ENCODE measurements around the gene WDR37. TPM values are rescaled to one million over a fixed set of nuclear protein-coding genes. Genes with fewer than 3 reads are reported as not detected.
"Not testable (repeated sequence)": the region's sequence is repeated elsewhere in the genome, so short reads cannot be mapped to it uniquely, and the experiment has no call there.

WDR37 gene
- total RNA-seq, 2 donors from 2014 or later, result 18.6 to 18.7 TPM

DNA sequence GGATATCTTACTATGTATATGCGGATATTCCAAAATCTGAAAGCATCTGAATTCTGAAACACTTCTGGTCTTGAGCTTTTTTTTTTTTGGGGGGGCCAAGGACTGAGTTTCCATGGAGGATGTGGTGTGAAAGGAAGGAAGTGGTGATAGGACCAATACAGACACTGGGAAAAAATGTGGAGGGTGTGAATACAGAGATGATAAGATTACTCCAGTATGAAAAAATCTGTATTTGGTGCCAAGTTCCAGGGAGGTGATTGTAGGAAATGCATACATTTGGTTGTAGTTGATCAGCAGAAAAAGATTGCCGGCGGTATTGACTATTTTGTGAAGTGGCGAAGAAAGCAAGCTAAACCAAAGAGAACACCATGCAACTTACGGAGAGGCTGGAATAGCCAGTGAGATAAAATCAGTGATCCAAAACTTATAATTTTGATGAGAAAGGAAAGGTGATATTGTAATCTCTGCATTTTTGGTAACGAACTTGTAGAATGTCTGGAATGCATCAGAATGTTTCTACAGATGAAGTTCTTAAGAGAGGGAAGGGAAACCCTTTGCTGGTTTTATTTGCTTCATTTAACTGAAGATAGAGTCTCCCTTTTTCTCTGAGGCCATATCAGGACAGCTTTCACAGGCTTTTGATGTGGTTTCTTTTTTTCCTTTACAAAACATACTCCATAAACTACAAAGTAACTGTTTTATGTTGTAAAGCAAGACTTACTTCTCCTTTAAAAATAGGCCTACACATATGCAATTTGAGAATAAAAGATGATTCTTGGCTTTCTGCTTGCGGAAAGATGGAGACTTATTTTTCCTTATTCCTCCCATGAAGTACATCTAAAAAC, 6.0 kb downstream of the WDR37 start:
- intact Hi-C loops (cut with DNase I), result no loop called here
- Histone ChIP-seq H3K9me3 (no peaks in the 10 kb centered on the region), H3K27ac (no peak overlapping the region), H3K4me3 (no peak overlapping the region), H3K27me3 (no peaks in the 10 kb centered on the region), H3K4me1 (peaks cover 8% of the 10 kb centered on the region), H3K9ac (ENCODE audit: low read depth in 2 of 2, low read length in 2 of 2) (no peak overlapping the region), H3K36me3 (no peaks in the 10 kb centered on the region)
- TF ChIP-seq, protein P1, sequence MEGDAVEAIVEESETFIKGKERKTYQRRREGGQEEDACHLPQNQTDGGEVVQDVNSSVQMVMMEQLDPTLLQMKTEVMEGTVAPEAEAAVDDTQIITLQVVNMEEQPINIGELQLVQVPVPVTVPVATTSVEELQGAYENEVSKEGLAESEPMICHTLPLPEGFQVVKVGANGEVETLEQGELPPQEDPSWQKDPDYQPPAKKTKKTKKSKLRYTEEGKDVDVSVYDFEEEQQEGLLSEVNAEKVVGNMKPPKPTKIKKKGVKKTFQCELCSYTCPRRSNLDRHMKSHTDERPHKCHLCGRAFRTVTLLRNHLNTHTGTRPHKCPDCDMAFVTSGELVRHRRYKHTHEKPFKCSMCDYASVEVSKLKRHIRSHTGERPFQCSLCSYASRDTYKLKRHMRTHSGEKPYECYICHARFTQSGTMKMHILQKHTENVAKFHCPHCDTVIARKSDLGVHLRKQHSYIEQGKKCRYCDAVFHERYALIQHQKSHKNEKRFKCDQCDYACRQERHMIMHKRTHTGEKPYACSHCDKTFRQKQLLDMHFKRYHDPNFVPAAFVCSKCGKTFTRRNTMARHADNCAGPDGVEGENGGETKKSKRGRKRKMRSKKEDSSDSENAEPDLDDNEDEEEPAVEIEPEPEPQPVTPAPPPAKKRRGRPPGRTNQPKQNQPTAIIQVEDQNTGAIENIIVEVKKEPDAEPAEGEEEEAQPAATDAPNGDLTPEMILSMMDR (IDR thresholded peaks at IDR 0.05), result no peak
- DNase-seq, result no peak

DNA sequence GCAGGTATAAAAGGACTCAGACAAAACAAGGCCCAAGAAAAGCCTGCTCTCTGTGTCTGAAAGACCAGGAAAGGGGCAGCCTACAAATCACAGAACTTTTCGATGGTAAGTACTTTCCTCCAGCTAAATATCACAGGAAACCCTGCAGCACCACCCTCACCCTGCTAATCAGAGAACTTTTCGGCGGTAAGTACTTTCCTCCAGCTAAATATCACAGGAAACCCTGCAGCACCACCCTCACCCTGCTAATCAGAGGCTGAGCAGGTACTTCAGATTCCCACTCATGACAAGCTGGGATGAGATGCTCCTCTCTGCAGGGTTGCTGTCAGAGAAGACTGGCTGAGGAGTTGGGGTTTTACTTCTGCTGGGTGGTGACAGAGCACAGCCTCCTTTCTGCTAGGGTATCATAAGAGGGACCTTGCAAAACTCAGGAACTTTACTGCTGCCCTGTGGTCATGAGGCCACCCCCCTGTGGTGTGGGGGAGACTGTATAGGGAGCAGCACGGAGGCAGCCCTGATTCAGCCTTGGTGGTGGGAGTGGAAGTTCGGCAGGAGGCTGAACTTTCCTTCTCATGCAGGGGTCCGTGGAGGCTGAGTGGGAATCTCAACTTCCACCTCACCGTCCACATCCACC, 7.2 kb downstream of the WDR37 start:
- Histone ChIP-seq H3K9me3 (no peaks in the 10 kb centered on the region), H3K4me3 (no peak overlapping the region), H3K36me3 (no peaks in the 10 kb centered on the region), H3K27me3 (no peaks in the 10 kb centered on the region), H3K4me1 (no peaks in the 10 kb centered on the region), H3K27ac (no peak overlapping the region), H3K9ac (ENCODE audit: low read depth in 2 of 2, low read length in 2 of 2) (no peak overlapping the region)
- TF ChIP-seq, protein P1 (IDR thresholded peaks at IDR 0.05), result no peak
- DNase-seq, result no peak
- intact Hi-C loops (cut with DNase I), result no loop called here

DNA sequence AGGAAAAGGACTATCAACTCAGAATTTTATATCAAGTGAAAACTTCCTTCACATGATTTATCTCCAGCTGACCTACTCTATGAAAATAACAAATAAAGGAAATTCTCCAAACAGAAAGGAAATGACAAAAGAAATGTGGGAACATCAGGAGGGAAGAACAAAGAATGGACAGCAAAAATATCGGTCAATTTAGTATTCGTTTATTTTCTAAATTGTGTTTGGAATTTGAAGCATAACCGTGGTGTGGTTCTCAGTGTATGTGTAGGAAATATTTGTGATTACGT, 8.7 kb downstream of the WDR37 start:
- TF ChIP-seq, protein P1 (IDR thresholded peaks at IDR 0.05), result no peak
- Histone ChIP-seq H3K27ac (no peak overlapping the region), H3K27me3 (no peaks in the 10 kb centered on the region), H3K4me1 (no peaks in the 10 kb centered on the region), H3K9me3 (no peaks in the 10 kb centered on the region), H3K4me3 (no peak overlapping the region), H3K36me3 (no peaks in the 10 kb centered on the region), H3K9ac (ENCODE audit: low read depth in 2 of 2, low read length in 2 of 2) (no peak overlapping the region)
- intact Hi-C loops (cut with DNase I), result no loop called here
- no peak for DNase-seq

DNA sequence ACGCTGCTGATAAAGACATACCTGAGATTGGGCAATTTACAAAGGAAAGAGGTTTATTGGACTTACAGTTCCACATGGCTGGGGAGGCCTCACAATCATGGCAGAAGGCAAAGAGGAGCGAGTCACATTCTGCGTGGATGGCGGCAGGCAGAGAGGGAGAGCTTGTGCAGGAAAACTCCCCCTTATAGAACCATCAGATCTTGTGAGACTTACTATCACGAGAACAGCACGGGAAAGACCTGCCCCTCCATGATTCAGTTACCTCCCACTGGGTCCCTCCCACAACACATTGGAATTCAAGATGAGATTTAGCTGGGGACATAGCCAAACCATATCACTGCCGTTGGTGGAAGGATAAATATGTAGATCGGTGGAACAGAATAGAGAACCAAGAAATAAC, 10.5 kb downstream of the WDR37 start:
- H3K9me3 ChIP-seq; intact Hi-C loops (cut with DNase I); H3K9ac ChIP-seq (ENCODE audit: low read depth in 2 of 2, low read length in 2 of 2); H3K27me3 ChIP-seq; H3K27ac ChIP-seq; H3K4me3 ChIP-seq; H3K36me3 ChIP-seq; H3K4me1 ChIP-seq; DNase-seq: not testable (repeated sequence)

DNA sequence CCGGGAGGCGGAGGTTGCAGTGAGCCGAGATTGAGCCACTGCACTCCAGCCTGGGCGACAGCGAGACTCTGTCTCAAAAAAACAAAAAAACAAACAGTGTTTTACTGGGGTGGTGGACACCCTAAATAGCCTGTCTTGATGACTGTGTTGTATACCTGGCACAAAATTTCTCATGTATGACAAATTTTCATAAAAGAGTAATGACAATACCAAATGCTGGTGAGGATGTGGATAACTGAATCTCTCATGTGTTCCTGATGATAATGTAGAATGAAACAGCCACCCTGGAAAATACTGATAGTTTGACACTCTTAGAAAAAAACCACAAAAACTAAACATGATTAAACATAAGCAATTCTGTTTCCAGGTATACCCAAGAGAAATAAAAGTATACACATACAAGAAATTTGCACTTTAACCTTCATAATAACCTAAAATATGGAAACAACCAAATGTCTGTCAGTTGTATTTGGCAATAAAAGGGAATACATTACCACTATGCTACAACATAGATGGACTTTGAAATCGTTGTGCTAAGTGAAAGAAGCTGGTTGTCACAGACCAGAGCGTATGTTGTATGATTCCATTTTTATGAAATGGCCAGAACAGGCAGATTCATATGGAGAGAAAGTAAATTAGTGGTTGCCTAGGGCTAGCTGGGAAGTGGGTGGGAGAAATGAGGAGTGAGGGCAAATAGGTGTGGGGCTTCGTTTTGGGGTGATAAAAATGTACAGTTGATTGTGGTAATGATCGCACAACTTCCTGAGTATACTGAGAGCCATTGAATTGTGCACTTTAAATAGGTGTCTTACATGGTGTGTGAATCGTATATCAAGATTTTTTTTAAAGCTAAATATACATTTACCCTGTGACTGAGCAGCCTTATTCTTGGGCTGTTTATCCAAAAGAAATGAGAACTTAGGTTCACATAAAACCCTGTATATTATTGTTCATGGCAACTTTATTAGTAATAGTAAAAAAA, 12.5 kb downstream of the WDR37 start:
- Histone ChIP-seq H3K27ac (peak overlapping the region; percentile 13), H3K9ac (ENCODE audit: low read depth in 2 of 2, low read length in 2 of 2) (no peak overlapping the region), H3K4me3 (no peak overlapping the region), H3K27me3 (no peaks in the 10 kb centered on the region), H3K9me3 (no peaks in the 10 kb centered on the region), H3K36me3 (peaks cover 3% of the 10 kb centered on the region), H3K4me1 (no peaks in the 10 kb centered on the region)
- intact Hi-C loops (cut with DNase I), result no loop called here
- no peak for DNase-seq
- TF ChIP-seq, protein P1 (IDR thresholded peaks at IDR 0.05), result no peak
